HG03280 (cell line): Measurements from ENCODE around the gene DRD2.

ENCODE experiments used
- ATAC-seq: cut with Tn5 transposase; IDR thresholded peaks from one replicate; pipeline ENCODE4 v1.9.1; 2021; ENCODE audit warnings: mild to moderate bottlenecking, moderate library complexity; ENCODE audit not compliant: unreplicated experiment

DRD2 gene

DNA sequence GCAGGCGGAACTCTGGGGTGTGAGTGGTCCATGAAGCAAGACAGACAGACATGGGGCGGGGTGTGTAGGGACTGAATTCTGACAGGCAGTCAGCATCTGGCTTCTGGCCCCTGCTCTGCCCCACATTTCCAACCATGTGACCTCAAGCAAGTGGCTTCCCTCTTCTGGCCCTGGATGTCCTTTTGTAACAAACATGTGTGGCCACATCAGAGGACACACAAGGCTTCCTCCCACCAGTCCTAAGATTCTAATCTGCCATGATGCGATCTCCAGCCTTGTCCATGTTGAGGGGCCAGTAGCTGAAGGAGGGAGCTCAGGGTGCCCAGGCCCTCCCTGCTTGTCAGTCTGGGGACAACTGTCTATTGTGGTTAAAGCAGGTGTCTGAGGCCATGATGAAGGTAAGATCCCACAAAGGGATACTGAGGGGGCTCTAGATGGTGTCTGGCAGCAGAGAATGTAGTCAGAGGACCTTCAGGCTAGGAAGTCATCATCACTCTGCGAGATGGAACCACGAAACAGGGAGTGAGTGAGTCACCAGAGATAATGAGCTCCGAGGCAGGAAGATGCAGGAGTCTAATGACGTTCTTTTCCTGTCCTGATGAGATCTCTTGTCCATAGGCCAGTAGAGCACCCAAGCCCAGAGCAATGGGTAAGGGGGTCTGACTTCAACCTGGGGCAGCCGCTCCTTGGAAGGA lies 27.4 kb downstream of the DRD2 start:
- no peak for ATAC-seq

DNA sequence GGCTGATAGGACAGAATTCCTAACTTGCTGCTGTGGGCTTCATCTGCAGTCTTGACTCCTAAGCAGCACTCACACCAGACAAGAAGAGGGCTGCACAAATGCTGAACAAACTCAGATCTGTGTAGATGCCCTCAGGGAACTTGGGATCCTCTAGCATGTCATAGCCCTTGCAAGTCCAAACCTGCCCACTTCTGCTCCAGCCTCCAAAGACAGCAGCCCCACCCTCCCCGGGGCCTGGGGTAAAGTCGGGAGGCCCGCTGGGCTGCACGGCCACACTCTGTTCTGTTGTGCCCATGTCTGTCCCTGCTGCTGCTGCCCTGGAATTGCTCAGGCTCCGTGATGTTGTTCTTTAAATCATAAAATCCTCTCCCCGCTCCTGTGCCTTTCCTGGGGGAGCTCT lies 28.3 kb downstream of the DRD2 start:
- no peak for ATAC-seq

DNA sequence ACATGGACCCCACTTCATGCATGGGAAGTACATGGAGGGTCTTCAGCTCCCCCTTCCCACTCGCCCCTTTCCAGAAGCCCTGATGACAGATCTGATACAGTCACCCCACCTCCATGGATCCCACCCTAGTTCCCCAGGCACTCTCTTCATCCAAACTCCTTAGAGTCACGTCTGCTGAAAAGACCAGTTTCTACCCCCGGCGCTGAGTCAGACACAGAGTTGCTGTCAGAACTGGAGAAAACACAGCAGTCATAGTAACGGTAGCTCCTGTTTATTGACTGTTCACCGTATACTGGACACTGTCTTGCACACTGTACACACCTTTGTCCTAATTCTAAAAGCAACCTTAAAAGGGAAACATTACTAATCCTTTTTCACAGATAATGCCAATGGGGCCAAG lies 29.1 kb downstream of the DRD2 start:
- ATAC-seq: peak; percentile 89

DNA sequence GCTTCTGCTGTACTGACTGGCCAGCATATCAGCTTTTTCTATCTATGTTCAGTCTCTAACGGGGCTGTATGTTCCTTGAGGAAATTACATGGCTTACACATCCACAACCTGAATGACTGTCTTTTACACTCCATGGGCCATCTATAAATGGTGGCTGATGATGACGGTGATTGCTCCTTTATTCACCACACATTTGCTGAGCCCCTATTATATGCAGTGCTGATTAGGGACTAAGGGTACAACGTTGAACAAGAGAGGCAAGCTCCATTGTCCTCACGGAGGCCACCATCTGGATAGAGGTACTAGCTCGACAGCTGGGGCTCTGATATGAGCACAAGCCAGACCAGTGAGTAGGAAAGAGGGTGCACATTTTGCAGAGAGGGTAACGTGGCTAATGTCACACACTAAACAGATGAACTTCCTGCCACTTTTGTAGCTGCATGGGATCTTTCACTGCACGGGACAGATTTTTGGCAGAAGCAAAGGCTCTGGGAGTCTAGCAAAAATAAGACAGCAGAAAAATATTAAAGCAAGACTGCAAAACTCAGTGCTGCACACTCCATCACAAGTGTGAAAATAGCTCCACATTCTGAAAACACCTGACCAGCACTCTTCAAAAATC lies 30.6 kb downstream of the DRD2 start:
- no peak for ATAC-seq

DNA sequence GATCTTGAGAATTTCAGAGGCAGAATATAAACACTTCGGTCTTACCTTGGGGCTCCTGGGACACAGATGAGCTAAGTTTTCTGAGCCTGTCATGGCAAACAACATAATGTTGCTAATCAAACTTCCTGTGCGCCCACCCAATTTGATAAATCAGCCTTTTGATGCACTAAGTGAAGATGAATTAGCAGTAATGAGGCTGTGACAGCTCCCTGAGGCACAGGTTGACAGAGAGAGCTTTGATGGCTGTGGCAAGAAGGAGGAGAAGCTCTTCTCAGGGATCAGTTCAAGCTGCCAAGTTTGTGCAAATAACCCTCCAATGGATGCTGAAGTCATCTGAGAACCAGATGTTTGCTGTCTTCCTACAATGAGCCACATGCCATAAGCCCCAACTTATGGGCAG lies 34.4 kb downstream of the DRD2 start:
- ATAC-seq: no peak

DNA sequence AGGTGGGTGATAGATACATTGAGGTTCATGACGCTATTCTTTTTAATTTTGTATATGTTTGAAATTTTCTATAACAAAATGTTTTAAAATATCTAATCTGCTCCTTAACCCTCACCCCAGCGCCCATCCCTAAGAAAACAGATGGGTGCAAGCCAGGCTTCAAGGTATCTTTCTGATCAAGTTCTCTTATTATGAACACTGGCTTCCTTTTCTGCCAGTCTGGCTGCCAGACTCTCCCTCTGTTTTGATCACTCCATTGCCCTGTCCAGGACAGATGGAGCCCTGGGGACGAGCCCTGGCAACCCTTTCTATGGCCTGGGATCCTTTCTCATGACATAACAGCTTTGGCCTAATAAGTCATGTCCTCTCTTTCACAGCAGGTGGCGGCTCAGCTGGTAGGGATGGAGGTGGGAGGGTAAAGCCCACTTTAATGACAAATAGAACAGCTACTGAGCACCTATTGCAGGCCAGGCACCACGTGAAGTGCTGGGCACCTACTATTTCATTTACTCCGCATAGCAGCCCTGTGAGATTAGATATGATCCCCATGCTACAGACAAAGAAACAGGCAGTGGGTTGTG lies 38.4 kb downstream of the DRD2 start:
- no peak for ATAC-seq

DNA sequence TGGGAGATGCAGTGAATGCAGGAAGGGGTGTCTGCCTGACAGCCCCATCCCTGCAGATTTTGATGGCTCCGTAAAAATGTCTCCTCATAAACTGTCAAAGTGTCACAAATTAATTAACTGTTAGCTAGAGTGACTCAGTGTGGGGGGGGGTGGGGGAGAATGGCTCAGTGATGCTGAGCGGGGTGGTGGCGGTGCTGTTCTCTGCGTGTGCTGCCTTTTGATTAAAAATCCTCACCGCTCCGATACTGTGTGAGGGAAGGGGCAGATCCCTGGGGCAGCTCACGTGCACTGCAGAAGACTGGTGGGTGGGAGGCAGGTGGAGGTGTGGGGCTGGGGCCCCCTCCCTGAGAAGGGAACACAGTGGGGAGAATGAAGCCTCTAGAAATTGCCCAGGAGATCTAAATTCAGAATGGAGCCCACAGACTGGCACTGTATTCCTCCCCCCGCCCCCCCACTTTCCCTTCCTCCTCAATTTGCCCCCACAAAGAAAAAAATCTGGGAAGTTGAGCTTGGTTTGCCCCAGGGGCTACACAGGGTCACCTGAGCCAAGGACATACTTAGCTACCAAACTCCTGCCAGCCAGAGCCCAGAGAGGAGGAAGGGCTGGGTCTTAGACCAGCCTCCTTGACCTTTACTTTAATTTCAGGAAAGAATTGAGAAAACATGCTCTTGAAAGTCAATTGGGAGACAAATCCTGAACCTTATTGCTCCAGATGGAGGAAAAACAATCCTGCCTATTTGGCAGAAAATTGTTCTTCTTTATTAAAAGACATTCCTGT lies 39.8 kb downstream of the DRD2 start:
- ATAC-seq: no peak

DNA sequence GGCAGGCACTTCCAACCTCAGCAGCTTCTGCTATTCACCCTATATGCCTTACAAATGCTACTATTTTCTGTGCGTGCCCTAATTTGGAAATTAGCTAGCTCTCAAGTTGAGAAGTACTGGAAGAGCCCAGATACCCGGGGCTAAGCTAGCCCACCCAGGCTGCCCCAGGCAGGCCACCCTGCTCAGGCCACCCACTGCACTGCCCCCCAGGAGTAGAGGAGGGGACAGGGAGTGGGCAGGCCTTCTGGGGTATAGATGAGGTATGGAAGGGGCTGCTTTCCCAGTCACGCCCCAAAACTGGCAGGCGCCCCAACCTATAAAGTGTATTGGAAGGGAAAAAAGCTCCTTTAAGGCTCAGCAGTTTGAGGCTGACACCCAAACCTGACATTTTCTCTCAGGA lies 43.5 kb downstream of the DRD2 start:
- no peak for ATAC-seq

DNA sequence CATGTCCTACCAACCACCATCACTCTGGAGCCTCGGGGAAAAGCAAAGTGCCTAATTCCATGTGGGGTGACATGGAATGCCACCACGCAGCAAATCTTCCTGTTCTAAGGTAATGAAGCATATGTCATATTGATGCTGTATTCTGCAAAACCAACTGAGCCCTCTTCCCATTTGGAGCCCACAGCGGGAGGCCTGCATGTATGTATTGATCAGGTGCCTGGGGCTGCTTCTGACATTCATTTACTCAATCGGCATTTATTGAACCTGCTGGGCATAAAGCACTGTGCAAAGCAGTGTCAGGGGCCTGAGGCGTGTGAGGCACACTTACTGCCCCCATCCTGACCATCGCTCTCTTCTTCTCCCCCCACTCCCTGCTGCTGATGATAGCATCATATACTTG lies 48.5 kb downstream of the DRD2 start:
- no peak for ATAC-seq

DNA sequence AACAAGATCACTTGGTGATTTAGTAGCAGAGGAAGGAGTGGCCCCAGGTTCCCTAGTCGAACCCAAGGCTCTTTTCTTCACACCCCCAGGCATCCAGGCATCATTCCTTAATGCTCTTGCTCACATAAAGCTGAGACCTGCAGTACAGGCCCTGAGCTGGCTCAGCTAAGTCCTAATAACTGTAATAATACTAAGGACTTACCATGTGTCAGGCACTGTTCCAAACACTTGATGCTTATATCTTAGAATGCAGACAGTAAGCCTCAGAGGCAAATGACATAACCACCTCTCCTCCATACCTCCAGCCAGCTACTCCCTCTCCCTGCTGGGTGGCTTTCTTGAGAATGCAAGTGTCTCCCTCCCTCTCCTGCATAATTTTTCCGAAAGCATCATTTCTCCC lies 54.4 kb downstream of the DRD2 start:
- ATAC-seq: no peak

DNA sequence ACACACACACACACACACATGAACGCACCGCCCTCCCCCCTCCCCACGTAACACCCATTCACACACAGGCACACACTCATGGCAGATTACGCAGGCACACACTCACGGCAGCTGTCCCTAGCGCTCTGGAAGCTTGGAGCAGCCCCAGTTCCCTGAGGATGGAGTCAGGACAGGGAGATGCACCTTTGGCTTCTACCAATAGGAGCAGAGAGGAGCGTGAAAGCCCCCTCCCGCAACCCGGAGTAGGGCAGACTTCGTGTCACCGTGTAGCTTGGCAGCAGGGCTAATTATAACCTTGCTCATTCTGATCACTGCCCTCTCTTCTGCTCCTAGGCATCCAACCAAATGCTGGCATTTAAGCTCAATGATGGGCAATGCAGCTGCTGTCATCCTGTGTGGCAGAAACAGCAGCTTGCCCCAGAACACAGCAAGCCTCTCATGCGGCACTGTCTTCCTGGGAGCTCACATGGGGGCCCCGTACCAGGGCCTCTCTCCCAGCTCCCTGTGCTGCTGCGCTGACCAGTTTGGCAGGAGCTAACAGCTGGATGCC lies 55.7 kb downstream of the DRD2 start:
- no peak for ATAC-seq

DNA sequence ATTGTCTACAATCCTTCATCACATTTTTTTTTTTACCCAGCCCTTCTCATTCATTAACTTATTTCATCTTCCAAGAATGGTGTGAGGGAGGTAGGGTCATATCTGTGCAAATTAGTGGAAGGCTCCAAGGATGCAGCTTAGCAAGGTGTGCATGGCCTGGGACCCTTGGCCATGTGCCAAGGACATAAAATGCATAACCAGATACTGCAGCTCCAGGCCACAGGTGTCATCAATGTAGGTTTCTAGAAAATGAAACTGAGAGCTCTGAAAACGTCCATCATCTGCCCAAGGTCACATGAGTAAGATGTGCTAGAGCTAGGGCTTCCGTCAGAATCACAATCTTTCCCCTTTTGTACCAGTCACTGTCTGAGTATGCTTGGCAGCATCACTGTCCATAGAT lies 57.8 kb downstream of the DRD2 start:
- peak; percentile 82 for ATAC-seq

DNA sequence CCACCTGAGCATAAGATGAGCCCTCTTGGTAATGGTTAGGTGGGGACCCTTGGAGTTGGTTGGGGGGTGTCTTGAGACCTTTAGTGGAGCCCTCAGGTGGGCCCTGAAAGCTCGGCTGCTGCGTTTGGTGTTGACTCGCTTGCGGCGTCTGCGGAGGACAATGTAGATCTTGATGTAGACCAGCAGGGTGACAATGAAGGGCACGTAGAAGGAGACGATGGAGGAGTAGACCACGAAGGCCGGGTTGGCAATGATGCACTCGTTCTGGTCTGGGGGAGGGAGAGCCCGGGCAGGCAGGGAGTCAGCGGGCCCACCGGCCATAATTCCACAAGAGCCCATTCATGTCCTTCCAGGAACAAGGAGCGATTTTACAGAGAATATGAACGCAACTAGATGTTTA lies 59.9 kb downstream of the DRD2 start:
- ATAC-seq: no peak

DNA sequence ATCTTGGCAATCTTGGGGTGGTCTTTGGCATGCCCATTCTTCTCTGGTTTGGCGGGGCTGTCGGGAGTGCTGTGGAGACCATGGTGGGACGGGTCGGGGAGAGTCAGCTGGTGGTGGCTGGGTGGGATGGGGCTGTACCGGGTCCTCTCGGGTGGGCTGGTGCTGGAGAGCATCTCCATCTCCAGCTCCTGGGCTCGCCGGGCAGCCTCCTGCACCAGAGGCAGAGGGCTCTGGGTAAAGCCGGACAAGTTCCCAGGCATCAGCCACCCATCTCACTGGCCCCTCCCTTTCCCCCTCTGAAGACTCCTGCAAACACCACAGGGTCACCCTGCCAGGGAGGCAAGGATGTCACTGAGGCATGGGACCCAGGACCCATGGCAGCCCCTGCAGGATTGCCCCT lies 62.5 kb downstream of the DRD2 start:
- ATAC-seq: no peak

DNA sequence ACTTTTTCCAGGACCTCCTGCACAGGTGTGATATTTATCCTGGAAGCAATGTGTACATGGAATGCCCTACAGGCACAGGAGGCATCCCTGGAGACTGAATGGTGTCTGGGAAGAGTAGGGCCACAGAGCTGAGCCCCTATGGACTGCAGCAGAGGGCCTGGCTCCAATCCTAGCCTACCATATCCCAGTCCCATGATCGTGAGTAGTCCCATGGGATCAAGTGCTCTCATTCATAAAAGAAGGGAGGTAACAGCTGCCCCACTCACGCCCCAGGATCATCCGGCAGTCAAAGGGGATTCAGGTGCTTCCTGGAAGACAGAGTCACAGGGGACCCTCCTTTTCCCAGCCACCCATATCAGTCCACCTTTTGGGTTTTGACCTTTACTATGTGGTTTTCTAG lies 63.7 kb downstream of the DRD2 start:
- no peak for ATAC-seq

DNA sequence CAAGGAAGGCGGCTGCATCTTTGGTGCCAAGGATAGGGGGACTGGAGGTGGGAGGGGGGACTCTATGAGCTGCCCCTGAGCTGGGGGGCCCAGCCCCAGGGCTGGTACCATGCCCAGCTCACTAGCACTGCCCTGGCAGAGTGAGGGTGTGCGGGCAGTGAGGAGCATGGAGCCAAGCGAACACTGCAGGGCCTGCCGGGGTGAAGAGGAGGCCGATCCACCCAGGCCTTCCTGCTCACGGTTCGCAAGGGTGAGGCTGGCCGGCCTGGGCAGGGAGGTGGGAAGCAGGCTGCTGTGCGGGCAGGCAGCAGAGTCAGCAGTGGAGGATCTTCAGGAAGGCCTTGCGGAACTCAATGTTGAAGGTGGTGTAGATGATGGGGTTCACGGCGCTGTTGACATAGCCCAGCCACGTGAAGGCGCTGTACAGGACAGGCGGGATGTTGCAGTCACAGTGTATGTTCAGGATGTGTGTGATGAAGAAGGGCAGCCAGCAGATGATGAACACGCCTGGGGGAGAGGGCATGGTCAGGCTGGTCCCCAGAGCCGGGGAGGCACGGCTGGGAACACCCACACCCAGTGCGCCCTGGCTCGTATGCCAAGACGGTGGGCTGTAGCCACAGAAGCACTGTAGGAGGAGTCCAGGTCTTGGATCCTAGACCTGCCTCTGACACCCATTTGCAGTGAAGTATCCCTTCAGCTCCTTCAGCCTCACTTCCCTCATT lies 64.6 kb downstream of the DRD2 start:
- ATAC-seq: no peak

DNA sequence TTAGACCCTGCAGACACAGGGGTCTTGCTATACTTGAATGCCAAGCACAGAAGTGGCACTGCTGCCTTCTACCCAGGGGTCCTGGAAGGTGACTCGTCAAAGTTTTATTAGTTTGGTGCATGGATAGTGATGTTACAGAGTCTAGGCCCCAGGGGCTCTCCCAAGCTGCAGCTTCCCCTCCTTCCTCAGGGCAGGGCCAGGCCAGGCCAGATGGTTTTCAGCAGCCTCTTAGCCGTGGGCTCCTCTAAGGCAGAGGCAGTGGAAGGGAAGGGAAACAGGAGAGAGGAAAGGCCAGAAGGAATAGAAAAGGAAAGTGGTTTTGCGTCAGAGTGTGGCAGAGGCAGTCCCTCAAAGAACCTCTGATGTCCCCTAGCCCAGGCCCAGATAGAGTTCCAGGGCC lies 65.7 kb downstream of the DRD2 start:
- no peak for ATAC-seq

DNA sequence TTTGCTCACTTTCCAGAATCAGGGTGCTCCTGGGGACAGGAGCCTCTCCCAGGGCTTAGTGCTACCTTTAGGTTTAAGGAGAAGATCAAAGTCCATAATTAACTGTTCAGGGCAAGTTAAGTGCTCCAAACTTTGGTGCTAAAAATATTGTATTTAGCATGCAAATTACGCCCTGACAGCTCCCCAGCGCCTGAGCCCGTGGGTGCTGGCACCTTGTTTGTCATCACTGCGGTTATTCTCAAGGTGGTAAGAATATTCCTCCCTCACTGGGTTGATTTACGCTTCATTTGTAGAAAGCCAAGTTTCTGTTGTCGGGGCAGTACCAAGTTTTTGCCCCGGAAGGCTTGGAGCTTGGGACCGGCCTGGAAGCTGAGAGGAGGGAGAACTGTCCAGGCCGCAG lies 66.3 kb downstream of the DRD2 start:
- ATAC-seq: no peak

DNA sequence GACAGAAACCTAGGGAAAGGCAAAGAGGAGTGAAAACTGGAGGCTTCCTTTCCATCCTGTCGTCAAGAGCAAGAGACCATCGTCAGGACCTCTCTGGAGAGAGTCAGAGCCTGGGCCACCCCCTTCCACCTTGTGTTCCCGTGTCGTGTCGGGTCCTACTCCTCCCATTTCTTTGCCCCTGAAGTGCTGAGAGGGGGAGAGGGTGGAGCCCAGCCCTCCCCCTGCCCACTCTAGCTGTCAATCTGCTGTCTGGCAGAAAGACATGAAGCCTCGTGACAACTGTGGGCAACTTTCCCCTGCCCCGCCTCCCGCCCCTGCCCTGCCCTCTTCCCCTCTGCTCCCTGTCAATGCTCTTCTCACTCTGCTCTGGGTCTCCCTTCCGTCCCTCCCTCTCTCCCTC lies 67.0 kb downstream of the DRD2 start:
- ATAC-seq: no peak

DNA sequence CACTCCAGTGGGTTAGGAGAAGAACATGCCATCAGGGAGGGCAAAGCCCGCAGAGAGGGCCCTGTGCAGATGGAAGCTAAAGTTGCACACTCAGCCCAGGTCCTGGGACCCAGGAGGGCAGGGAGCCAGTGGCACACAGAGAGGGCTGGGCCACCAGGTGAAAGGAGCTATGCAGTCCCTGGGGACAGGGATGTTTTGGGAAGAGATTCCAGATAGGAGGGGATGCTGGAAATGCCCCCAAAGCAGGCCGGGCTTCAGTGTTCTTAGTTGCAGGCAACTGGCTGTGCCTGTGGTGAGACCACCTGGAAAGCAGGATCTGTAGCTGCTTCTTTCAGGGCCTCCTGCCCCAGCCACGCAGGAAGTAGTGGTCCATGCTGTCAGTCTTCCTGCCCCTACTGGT lies 68.0 kb downstream of the DRD2 start:
- ATAC-seq: no peak
